ENCODE data around the gene TRAF3IP3.

Gene TRAF3IP3

DNA sequence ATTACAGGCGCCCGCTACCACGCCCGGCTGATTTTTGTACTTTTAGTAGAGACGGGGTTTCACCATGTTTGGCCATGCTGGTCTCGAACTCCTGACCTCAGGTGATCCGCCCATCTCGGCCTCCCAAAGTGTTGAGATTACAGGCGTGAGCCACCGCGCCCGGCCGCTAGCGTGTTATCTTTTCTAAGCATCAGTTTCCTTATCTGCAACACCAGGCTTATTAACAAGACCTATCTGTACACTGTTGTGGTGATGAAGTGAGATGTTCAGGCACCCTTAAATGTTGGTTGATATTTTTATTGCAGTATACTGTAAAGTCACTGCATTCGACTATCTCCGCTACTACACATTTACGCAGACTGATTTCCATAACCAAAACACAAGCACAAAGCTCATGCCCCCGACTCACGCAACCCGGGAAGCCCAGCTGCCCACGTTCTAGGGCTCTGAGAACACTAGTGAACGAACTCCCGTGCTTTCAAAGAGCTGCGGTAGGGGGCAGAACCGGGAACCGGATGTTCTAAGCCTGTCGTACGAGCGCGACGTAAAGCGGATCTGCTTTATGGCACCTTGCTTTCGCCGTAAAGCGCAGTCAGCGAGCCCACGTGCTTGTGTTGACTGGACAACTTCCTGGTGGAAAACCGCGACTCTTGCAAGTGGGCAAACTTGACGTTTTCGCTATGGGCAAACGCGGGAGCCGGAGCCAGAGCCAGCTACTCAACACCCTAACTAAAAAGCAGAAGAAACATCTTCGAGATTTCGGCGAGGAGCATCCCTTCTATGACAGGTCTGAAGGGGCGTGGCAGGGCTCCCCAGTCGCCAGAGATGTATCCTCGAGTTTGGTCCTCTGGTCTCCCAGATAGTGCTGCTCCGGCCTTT lies 71.8 kb downstream of the TRAF3IP3 start, which contains the start of gene UTP25:
TSS of gene UTP25 (plus strand) at position 589 of the 879 bp plus-strand sequence. CDS start at position 681, 92 bp downstream.
- peak; percentile 86 to 89 for DNase-seq (ENCODE audit: low read depth in 2 of 2)

DNA sequence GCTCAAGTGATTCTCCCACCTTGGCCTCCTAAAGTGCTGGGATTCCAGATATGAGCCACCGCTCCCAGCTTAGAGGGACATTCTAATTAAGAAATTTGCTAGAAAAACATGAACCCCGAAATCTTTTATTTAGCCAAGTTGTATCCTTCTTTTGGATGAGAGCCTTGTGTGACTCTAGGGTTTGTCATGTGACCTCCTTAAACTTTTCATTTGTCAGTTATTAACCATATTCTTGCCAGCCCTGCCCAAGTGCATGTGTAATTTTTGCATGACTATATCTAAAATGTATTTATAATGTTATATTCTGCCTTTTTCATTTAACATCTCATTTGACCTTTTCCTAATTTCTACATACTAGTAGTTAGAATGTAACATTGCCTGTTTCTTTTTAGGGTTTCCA lies 73.9 kb downstream of the TRAF3IP3 start:
- DNase-seq (ENCODE audit: low read depth in 2 of 2), result no peak

DNA sequence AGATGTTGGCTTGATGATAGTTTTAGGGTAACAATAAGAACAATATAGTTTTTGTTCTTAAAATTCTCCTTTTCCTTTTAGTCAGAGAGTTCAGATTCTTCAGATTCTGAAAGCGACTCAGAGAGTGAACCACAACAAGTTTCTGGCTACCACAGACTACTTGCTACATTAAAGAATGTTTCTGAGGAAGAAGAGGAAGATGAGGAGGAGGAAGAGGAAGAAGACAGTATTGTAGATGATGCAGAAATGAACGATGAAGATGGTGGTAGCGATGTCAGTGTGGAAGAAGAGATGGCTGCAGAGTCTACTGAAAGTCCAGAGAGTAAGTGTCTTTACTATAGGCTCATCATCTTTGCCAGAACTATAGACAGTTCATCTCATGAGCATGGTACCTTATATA lies 74.9 kb downstream of the TRAF3IP3 start:
- no peak for DNase-seq (ENCODE audit: low read depth in 2 of 2)

DNA sequence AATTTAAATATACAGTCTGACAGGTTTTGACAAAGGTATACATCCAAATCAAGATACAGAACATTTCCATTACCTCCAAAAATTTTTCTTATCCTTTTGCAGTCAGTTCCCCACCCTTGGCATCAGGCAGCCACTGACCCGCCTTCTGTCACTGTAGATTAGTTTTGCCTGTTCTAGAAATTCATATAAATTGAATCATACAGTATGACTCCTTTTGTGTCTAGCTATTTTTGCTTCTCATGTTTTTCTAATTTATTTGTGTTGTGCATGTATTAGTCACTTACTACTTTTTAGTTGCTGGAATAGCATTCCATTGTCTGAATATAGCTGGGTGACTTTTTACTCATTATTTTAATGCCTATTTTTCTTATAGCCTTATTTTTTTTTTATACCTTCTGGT lies 75.8 kb downstream of the TRAF3IP3 start:
- no peak for DNase-seq (ENCODE audit: low read depth in 2 of 2)

Data from stimulated activated CD8-positive, alpha-beta memory T cell treated with anti-CD3 and anti-CD28 coated beads, Interleukin-7, amount 100 ng/mL, for 4 hours (primary cell).